ENCODE data around the gene KIF17.
"Not testable (repeated sequence)": the region's sequence is repeated elsewhere in the genome, so short reads cannot be mapped to it uniquely, and the experiment has no call there.

The KIF17 gene

DNA sequence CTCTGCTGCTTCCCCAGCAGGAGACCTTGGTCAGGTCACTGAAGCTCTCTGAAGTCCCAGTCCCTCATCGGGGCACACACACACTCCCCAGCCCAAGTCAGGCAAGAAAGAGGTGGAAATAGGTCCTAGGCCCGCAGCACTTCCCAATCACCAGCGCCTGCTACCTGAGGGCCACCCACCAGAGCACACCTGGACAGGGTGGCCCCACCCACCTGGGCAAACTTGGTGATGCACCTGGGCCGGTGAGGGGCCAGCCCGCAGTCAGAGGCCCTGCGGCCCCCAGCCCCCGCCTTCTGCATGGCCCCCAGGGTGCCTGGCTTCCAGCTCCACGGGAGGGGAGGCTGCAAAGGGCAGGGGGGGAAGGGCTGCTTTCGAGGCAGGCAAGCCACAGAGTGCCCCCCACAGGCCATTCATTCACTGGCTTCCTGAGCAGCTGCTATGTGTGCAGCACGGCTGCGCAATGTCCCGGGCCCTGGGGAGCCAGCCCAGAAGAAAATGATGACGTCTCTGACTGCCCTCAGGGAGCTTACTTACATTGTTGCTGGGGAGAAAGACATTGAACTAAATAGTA, 10.0 kb upstream of the KIF17 start:
- no peak for DNase-seq (ENCODE audit: low read depth in 2 of 2)

DNA sequence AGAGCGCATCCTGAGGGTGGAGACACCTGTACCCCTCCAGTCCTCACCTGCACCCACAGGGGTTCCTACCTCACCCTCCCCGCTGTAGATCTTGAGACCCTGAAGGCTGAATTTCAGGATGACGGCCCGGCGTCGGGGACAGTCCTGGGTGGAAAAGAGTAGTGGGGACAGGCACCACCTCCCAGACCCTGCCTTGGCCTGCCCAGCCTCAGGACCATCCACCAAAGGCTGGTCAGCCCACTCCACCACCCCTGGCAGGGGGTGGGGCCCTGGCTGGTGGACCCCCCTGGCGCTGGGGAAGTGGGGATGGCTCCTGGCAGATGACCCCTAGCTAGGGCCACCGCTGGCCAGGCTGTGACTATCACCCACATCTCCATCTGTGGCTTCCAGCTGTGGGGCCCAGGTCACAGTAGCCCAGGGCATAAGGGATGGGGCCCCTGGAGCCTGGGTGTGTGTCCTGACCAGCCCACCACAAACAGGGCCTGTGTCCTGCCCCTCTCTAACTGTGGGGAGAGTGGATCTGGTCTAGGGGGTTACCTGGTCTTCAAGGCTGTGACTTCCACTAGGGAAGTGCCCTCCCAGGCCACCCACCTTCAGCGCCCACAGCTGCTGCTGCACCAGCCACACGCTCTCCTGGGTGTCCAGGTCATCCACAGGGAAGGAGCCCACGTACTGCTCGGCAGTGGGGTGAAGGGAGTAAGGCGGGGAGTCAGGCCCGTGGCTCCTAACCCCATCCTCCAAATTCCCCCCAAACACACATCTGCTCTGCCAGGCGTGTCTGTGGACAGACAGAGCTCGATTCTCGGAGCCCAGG, 9.3 kb upstream of the KIF17 start:
- no peak for DNase-seq (ENCODE audit: low read depth in 2 of 2)

DNA sequence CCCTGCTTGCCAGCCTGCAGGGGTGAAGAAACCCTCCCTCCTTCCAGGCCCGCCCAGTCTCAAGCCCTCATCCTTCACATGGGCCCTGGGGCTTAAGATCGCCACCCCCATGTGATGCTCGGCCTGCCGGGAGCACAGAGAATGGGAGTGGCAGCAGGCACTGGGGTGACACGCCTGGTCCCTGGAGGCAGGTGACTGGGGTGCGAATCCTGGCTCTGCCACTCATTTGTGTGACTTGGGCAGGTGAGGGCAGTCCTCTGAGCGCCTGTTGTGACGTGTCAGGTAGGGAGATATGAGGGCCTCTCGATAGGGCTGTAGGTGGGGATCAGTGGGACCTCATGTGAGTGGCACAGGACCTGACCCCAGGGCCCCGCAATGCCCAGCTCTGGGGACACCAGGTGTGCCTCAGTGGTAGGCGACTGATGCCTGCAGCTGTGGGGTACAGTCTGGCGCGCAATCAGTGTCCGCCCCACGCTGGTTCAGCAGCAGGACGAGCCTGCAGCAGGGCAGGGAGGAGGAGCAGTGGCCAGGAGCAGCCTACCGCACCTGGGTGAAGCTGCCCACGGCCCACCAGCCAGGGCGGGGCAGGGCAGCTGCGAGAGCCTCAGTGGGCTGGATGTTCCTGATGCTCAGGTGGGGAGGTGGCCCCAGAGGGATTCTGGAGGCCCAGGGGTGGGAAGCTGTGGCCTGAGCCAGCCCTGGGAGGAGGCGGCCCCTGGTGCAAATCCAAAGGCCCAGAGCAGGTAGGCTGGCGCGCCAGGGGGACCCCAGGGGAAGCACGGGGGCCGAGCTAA, 8.5 kb upstream of the KIF17 start:
- no peak for DNase-seq (ENCODE audit: low read depth in 2 of 2)

DNA sequence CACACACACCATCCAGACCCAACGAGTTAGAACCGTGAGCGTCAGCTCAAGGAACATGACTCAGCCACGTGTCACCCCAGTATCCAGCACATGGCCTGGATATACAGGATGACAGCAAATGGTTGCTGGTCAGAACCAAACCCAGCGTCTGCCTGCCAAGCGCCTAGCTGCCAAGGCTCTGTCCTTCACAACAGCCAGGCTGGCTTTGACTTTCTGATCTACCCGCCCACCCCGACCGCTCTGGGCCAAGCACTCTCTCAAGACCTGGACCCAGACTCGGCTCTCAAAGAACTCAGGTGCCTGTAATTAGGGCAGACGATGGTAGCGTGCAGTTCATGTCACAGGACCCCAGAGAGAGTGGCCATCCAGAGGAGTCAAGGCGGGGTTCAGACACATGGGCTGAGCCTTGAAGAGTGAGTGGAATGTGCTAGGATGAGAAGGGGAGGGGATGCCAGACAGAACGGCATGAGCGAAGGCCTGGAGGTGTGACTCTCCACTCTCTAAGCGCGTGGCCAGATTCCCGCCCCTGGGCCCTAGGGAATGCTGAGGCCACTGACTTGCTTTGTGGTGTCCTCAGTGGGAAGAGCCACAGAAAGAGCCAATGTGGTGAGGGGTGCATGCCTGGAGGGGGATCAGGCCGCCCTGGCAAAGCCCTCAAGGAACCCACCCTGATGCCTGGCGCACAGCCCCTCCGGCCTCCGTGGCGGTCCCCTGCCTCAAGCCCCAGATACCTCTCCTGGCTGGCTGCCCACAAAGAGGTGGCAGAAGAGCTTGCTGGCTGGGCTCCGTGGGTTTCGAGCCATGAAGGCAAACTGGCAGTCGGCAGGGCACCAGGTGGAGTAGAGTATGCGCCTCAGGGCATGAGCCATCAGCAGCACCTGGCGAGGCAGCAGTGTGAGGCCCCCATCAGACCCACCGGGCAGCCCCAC, 7.6 kb upstream of the KIF17 start:
- peak in 1 of 2 experiments; percentile 10 for DNase-seq (ENCODE audit: low read depth in 2 of 2)

DNA sequence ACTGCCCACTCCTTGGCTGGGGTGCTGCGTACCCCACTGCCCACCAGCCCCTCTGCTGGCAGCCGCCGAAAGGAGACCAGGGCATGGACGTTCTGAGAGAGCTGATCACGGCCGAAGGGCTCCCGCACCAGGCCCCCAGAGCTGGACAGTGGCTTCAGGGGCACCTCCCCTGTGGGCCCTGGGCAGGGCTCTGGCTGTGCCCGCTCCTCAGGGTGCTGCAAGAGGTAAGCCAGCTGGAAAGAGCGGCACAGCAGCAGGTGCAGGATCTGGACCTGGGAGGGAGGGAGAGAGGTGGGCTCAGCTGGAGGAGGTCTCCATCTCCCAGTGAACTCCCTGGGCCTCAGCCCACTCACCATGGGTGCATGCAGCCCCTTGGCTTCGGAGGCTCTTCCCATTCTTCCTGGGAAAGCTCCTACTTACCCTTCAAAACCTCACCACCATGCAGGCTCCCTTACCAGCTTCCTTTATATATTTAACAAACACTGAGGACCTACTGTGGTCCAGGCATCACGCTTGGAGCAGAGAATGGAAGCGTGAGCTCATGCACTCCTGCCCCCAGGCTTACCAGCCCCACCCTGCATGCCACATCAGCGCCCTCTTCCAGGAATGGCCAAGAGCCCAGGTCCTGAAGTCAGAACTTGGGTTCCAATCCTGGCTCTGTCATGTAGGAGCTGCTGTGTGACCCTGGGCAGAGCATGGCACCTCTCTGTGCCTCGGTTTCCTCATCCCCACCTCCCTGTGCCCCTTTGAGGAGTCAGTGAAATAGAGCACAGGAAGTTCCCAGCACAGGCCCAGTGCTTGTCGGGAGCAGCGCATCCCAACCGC, 6.8 kb upstream of the KIF17 start:
- DNase-seq (ENCODE audit: low read depth in 2 of 2) = no peak

DNA sequence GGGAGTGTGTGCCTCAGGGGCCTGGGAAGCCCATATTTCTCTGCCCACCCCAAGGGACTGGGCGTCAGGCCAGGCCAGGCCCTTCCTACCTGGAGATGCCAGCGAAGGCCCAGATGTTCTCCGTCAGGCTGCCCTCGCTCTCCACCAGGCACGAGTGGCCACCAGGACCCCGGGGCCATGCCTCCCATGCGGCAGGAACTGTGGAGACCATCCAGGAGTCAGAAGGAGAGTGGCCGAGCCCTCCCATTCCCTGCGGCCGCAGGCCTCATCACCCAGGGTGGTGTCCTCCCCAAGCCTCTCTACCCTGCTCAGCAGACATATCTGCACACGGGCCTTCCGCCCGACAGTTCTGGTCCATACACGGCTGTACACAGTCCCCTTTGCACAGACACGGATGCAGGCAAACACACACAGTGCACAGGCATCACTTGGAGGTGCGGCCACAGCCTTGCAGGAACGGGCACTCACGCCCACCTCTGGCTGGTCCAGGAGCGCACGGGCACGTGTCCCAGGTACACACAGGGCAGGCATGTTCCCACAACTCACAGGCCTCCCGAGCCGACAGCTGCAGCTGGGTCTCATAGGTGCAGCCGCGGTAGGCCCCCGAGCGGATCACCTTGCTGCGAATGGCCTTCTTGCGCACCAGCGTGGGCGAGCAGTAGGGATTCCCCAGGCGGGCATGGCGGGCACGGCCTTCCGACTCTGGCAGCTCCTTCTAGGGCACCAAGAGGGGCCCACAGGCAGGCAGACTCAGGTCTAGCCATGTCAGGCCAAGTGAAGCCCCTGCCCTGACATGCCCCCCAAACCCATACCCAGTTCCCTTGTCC, 5.9 kb upstream of the KIF17 start:
- DNase-seq (ENCODE audit: low read depth in 2 of 2) = no peak

DNA sequence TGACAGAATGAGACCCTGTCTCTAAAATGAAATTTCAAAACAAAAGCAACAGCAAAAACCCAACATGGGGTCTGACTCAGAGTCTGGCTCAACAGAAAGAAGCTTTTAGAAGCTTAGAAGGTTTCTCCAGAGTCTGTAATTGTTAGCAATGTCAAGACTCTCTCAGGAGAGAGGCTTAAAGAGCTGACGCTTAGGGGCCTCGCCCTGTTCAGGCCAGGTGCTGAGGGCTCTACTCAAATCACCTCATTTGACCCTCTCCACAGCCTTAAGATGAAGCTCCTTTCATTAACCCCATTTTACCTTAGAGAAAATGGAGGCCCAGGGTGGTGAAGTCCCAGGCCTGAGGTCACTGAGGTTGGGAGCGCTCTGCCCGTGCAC, 5.3 kb upstream of the KIF17 start:
- DNase-seq (ENCODE audit: low read depth in 2 of 2) = no peak

DNA sequence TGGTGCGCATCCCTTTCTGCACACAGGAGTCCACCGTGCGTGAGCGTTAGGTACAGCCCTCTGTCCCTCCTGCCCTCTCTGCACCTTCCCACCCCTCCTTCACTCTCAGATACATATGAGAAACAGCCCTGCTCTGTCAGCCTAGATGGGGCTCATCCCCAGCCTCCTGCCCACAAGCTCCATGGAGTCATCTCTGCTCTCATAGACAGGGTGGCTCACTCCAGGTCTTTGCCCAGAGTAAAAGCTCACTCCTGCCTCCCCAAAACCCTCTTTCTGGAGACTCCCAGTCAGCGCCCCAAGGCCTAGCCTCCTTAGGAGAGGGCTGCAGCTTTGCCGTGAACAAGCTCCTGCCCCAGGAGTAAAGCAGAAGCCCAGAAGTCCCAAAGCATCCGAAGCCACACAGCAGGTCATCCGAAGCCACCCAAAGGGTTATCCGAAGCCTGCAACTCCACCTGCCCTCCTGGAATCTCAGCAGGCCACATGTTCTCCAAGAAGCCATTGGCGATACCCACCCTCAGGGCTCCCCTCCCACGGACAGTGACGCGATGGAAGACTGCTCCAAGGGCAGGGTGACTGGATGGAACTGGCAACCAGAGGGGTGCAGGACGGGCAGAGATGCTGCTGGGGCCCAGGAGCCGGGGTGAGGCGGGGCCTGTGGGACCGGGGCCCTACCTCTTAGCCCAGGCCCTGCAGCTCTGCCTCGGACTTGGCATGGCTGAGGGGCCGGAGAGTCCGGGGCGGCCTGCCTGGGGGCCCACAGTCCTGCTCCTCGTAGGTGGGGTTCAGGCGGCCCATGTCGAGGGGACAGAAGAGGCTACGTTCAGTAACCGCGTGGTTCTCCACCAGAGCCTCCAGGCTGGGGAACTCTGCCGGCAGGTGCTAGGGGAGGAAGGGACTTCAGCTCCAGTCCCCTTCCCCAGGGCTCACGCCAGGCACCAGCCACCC, 3.6 kb upstream of the KIF17 start:
- no peak for DNase-seq (ENCODE audit: low read depth in 2 of 2)

DNA sequence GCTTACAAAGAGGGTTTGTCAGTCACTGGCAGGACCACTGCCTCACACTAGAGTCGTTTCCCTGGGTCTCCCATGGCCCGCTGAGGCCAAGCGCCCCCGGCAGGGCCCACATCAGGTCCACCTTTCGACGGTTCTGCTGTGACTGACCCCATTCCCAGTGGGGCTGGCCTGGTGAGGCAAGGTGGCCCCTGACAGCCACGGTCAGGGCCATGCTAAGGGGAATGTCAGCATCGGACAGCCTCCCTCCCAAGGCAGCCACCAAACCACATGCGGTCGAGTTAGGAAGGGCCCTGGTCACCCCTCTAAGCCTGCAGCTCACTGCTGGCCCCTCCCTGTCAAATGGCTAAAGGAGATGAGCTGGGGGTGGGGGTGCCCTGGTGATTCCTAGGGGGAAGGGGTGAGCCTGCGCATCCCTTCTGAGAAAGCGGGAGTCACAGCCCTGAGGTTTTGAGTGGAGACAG, 2.9 kb upstream of the KIF17 start:
- DNase-seq (ENCODE audit: low read depth in 2 of 2) = no peak

DNA sequence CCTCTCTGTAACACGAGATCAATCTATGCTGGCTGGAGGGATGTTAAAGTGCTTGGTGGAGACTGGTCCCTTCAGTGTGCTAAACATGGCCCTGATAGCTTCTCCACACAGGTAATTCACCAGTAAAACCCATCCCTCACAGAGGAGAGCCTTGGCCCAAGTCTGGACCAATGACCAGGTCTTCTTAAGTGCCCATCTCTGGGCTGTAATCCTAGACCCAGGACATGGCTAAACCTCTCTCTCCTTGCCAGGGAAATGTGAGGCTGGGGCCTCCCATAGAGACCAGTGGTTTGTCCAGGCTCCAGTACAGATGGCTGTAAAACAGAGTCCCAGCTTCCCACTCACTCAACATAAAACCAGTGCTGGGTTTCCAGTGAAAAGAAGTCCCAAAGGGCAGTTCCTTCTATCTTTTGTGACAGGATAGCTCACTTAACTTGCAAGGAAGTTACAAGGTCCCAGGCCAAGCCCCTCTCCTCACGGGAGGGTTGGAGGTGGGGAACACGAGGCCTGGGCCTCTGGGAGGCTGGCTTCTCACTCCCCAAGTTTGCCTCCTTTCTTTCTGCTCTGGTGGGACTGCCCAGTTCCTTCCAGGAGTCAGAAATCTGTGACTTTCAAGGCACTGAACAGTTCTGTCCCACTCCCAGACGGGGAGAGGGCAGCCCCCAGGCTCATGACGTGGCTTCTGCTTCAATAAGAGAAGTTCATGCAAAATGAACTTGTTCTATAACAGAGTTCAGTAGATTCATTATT, 2.2 kb upstream of the KIF17 start:
- no peak for DNase-seq (ENCODE audit: low read depth in 2 of 2)

DNA sequence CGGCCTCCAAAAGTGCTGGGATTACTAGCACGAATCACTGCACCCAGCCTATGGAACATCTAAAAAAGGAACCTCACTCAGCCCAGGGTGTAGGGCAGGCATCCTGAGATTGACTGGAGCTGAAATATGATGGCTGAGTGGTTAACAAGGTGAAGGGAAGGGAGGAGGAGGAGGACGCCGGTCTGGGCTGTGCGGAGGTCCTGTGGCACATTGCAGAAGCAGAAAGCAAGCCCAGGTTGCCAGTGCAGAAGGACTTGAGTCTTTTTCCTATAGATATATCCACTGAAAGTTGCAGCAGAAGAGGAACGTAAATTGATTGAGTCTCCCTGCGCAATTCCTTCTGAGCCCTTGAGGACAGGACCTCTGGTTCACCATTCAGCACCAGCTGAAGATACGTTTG, 1.5 kb upstream of the KIF17 start:
- DNase-seq (ENCODE audit: low read depth in 2 of 2) = no peak

DNA sequence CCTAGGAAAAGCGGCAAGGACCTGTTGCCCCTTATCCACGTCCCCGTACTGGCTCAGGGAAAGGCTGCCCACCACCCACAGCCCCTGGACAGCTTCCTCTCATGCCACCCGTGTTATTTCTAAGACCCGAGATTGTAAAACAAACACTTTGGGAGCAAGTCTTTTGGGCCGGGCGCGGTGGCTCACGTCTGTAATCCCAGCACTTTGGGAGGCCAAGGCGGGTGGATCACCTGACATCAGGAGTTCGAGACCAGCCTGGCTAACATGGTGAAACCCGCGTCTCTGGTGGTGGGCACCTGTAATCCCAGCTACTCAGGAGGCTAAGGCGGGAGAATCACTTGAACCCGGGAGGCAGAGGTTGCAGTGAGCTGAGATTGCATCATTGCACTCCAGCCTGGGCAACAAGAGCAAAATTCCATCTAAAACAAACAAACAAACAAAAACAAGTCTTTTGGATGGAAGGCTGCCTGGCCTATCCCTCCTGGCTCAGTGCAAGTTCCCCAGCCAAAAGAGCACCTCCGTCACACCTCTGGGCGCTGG, 606 bp upstream of the KIF17 start:
- not testable (repeated sequence) for DNase-seq (ENCODE audit: low read depth in 2 of 2)

DNA sequence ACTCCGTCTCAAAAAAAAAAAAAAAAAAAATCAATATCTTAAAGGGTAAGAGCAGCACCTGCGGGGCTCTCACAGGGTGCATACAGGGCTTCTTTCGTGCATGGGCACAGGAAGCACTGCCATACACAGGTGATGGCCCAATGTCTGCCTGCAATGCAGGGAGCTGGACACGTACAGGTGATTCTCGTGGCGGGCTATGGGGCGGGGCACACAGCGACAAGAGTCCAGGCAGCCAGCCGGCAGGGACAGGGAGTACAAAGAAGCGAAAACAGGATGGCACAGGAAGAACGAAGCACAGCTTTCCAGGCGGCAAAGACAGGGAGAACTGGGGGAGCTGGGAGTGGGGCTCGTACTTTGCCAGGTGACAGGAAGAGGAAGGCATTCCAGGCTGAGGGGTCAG, 1.6 kb downstream of the KIF17 start:
- DNase-seq (ENCODE audit: low read depth in 2 of 2) = no peak

DNA sequence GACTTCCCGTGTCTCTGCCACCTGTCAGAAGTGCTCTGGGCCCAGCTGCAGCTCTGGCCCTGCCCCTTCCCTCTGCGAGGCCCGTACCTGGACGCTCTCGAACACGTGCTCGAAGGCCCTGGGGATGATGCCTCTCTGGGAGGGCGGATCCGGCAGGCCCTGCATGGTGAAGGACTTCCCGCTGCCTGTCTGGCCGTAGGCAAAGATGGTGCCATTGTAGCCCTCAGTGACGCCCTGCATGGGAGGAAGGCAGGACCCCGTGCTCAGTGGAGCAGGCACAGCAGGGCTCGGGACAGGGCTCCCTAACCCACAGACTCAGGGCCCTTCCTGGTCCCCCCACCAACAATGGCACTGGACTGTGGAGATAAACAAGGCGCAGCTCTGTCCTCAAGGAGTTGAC, 2.4 kb downstream of the KIF17 start:
- DNase-seq (ENCODE audit: low read depth in 2 of 2) = no peak

DNA sequence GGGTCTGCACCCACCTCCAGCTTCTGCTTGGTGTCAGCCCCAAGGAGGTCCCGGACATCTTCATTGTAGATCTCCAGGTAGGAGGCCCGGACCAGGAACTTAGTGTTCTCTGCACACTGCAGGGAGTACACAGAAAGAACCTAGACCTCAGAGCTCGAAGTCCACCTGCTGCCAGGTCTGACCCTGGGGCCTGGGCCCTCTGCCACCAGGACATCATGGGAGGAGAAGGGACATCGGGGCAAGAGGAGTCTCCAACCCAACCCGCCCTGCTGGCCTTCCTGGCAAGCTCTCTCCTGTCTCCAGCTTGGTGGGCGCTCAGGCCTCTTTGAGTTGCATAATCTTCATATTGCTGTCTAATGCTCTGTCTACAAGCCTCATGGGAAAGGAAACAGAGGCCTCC, 4.4 kb downstream of the KIF17 start:
- no peak for DNase-seq (ENCODE audit: low read depth in 2 of 2)

DNA sequence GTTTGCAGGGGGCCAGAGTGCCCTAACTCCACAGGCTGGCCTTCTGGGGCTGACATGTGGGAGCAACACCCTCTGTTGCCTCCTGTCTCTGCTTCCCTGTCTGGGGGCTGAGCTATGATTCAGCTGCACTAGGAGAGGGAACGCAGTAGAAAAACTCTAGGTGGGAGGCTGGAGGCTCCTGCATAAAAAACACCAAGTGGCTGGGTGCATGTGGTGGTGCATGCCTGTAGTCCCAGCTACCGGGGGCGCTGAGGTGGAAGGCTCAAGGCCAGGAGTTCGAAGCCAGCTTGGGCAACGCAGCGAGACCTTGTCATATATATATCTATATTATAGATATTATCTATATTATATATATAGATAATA, 5.6 kb downstream of the KIF17 start:
- no peak for DNase-seq (ENCODE audit: low read depth in 2 of 2)

DNA sequence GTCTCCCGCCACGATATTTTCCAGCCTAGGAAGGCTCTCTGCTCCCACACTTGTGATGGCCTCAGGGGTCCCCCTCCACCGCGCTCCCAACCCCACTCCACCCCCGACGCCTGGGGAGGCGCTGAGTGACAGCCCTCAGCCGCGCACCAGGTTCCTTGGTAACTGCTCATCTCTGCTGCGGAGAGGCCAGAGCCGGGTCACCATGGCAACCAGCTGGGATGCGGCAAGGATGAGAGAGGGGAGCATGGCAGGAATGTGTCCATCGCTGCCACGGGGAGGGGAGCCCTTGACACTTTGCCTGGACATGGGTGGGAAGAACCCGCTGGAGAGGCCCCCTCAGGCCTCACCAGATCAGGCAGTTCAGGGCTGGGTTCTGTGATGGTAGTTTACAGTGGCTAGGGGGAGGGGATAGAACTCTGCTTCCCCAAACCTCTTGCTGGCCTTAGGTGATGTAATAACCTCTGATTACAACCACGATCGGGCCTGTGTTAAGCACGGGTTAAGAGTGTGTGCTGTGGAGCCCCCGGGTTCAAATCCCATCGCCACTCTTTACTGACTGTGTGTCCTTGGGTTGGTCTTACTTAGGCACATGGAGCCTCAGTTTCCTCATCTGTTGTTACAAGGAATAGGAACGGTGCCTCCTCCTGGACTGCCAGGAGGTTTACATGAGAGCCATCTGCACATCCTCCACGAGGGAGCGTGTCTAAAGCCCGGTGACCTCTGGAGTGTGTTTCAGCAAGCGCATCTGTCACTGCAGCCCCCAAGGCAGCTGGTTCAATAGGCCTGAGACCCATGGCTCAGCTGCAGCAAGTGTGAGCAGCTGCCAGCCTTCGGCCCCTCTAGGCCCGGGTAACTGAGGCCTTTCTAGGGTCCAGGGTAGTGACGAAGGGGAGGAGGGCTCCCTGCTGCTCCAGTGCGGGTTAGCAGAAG, 6.3 kb downstream of the KIF17 start:
- DNase-seq (ENCODE audit: low read depth in 2 of 2) = no peak

Data from fibroblast of skin of left quadriceps (primary cell).